CD4-positive, alpha-beta T cell treated with Interleukin-15 for 4 hours (primary cell): ENCODE results near the gene OSCAR.

Experiments
- DNase-seq: peaks from one replicate; pipeline ENCODE4 v3.0.0-alpha.2; 2020; ENCODE audit warnings: low spot score

OSCAR gene

DNA sequence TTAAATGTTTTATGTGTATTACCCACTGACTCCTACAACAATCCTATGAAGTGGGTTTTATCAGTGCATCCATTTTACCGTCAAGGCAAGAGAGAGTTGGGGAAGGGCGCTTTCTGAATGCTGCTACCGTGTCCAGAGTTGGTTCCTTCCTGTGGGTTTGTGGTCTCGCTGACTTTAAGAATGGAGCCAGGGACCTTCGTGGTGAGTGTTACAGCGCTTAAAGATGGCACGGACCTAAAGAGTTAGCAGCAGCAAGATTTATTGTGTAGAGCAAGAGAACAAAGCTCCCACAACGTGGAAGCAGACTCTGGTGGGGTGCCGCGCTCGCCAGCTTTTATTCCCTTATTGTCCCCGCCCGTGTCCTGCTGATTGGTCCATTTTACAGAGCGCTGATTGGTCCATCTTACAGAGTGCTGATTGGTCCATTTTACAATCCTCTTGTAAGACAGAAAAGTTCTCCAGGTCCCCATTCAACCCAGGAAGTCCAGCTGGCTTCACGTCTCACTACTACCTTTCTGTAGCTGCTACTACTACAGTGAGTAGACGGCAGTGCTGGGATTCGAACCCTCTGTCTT lies 6.1 kb downstream of the OSCAR start:
- DNase-seq = no peak

DNA sequence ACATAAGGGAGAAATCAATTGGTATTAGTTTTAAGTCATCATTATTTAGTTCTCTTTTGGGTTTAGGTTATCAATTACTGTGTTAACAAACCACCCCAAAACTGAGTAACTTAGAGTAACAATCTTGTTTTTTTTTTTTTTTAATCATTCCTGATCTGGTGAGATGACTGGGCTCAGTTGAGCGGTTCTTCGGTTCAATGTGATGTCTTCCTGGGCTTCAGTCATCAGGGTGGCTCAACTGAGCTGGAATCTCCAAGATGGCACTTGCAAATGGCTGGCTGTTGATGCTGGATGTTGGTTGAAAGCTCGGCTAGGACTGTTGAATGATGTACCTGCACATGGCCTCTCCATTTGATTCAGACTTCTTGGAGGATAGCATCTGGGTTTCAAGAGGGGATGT lies 16.2 kb downstream of the OSCAR start:
- no peak for DNase-seq

GRCh38 chr19:54081032-54081431 lies 19.6 kb downstream of the OSCAR start, which contains the start of gene TARM1:
TSS of gene TARM1 (minus strand) at chr19:54081365. CDS start at chr19:54081340, 25 bp downstream.
- no peak for DNase-seq

GRCh38 chr19:54077334-54077733 lies 23.3 kb downstream of the OSCAR start:
- DNase-seq = no peak

GRCh38 chr19:54074851-54075250 lies 25.8 kb downstream of the OSCAR start:
- no peak for DNase-seq

DNA sequence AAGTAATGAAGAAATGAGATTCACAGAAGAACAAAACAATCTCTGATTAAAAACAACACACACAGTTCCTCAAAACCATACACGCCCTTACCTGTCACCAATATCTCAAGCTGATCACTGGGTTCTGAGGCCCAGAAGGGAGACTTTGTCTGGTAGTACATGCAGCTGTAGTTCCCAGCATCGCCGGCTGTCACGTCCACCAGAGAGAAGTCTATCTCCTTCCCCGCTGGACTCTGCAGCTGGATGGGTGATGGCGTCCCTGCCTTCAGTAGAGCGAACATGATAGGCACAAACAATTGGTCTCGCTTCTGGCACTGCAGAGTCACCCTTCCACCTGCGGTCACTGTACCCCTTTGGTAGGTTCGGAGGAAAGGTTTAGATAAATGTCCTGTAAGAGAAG lies 26.8 kb downstream of the OSCAR start:
- DNase-seq = no peak

DNA sequence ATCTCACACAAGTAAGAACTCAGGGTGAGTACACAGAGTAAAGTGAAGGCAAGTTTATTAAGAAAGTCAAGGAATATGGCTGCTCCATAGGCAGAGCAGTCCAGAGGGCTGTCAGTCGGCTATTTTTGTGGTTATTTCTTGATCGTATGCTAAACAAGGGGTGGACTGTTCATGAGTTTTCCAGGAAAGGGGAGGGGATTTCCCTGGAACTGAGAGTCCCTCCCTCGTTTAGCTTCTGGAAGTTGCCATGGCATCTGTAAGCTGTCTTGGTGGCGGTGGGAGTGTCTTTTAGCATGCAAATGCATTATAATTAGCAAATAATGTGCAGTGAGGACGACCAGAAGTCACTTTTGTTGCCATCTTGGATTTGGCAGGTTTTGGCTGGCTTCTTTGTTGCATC lies 31.1 kb downstream of the OSCAR start:
- no peak for DNase-seq

- no peak for DNase-seq
These were observed 37.1 kb downstream of the OSCAR start, which contains the start of gene VSTM1 for GRCh38 chr19:54063350-54064116. TSS of gene VSTM1 (minus strand) at chr19:54063897. CDS start at chr19:54063777, 120 bp downstream.

- no peak for DNase-seq
These were observed 38.0 kb downstream of the OSCAR start for GRCh38 chr19:54062643-54063042.

GRCh38 chr19:54047616-54048015 lies 53.0 kb downstream of the OSCAR start:
- no peak for DNase-seq

DNA sequence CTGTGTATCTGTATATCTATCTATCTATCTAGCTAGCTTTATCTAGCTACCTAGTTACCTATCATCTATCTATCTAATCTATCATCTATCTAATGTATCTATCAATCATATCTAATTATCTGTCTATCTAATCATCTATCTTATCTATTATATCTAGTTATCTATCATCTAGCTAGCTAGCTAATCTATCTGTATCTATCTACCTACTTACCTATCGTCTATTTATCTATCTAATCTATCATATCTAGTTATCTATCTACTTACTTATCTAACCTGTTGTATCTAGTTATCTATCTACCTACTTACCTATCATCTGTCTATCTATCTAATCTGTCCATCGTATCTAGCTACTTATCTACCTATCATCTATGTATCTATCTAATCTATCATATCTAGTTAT lies 54.8 kb downstream of the OSCAR start:
- DNase-seq = no peak
